Thoracic aorta (tissue), 2 donors: ENCODE data around the gene CEACAM1. TPM values are rescaled to one million over a fixed set of nuclear protein-coding genes. Genes with fewer than 3 reads are reported as not detected.

Experiments
- ATAC-seq: fragments of 150-250 bp; one replicate; pipeline ENCODE4 v1.8.0; 2017; ENCODE audit warnings: low read depth; ENCODE audit not compliant: insufficient number of reproducible peaks, low FRiP score
- DNase-seq: peaks from one replicate; pipeline ENCODE4 v3.0.0-alpha.2; 2020; ENCODE audit warnings: low spot score
- H3K27ac ChIP-seq, 2 donors: fragments of 200-600 bp; sonication (generic); 1 replicate in 1 of 2; 2 replicates in 1 of 2; pipeline ENCODE4 v1.5.1; 2016; ENCODE audit warnings: mild to moderate bottlenecking in 2 of 2, moderate library complexity in 2 of 2
- H3K27me3 ChIP-seq: fragments of 200-600 bp; sonication (generic); replicated peaks from 2 replicates; pipeline ENCODE4 v1.6.0; 2016; ENCODE audit warnings: mild to moderate bottlenecking; ENCODE audit not compliant: insufficient read depth
- H3K36me3 ChIP-seq: fragments of 200-600 bp; sonication (generic); one replicate; pipeline ENCODE4 v1.5.1; 2016
- H3K4me1 ChIP-seq, 2 donors: fragments of 200-600 bp; sonication (generic); 1 replicate in 1 of 2; 2 replicates in 1 of 2; pipeline versions ENCODE4 v1.5.1 to v1.6.0; 2016; ENCODE audit warnings: low read depth in 2 of 2, mild to moderate bottlenecking in 1 of 2; ENCODE audit not compliant: control insufficient read depth in 1 of 2
- H3K4me3 ChIP-seq: fragments of 200-600 bp; sonication (generic); 2 replicates; pipeline ENCODE4 v1.5.1; 2016; ENCODE audit warnings: mild to moderate bottlenecking
- H3K9me3 ChIP-seq: fragments of 200-600 bp; sonication (generic); 2 replicates; pipeline ENCODE4 v1.5.1; 2016
- total RNA-seq, 2 donors: library from RNA; depleted of rRNA; stranded (reverse); fragments of >200 nt; gene quantifications; one replicate each; pipeline versions ENCODE4 v1.1.0 to v1.2.3, GENCODE V29; 2016
- TF ChIP-seq, protein P1 (sequence below): fragments of 200-600 bp; sonication (generic); IDR thresholded peaks from one replicate; pipeline ENCODE4 v1.5.1; 2019; ENCODE audit warnings: antibody characterized with exemption

The CEACAM1 gene
- total RNA-seq, 2 donors from 2014 or later, result 2.2 to 4.6 TPM

GRCh38 chr19:42459926-42460325 is 68.4 kb downstream of the CEACAM1 start:
- no peaks in the 10 kb centered on the region for H3K9me3 ChIP-seq
- no peaks in the 10 kb centered on the region for H3K4me1 ChIP-seq
- H3K36me3 ChIP-seq, result no peaks in the 10 kb centered on the region
- DNase-seq (no peak), ATAC-seq (no peak)
- TF ChIP-seq, protein P1, sequence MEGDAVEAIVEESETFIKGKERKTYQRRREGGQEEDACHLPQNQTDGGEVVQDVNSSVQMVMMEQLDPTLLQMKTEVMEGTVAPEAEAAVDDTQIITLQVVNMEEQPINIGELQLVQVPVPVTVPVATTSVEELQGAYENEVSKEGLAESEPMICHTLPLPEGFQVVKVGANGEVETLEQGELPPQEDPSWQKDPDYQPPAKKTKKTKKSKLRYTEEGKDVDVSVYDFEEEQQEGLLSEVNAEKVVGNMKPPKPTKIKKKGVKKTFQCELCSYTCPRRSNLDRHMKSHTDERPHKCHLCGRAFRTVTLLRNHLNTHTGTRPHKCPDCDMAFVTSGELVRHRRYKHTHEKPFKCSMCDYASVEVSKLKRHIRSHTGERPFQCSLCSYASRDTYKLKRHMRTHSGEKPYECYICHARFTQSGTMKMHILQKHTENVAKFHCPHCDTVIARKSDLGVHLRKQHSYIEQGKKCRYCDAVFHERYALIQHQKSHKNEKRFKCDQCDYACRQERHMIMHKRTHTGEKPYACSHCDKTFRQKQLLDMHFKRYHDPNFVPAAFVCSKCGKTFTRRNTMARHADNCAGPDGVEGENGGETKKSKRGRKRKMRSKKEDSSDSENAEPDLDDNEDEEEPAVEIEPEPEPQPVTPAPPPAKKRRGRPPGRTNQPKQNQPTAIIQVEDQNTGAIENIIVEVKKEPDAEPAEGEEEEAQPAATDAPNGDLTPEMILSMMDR, result no peak
- no peak overlapping the region for H3K4me3 ChIP-seq
- H3K27me3 ChIP-seq, result no peaks in the 10 kb centered on the region
- no peak overlapping the region for H3K27ac ChIP-seq

Other genes starting within 250 kb of the CEACAM1 start
- gene PRR19, start 226.3 kb downstream of the CEACAM1 start, total RNA-seq, result not detected
- 1 to 10 TPM in 1 of 2 donors, not detected in 1; 1.8 TPM for gene PAFAH1B3, start 225.9 kb downstream of the CEACAM1 start, total RNA-seq
- not detected for gene TMEM145, start 215.2 kb downstream of the CEACAM1 start, total RNA-seq
- 10 to 100 TPM; 19.5 to 24.4 TPM for gene MEGF8, start 202.8 kb downstream of the CEACAM1 start, total RNA-seq
- not detected for gene CNFN, start 138.2 kb downstream of the CEACAM1 start, total RNA-seq
- gene LIPE, start 101.1 kb downstream of the CEACAM1 start, total RNA-seq, result 1 to 10 TPM; 4.5 to 7.3 TPM
- gene CXCL17, start 85.5 kb downstream of the CEACAM1 start, total RNA-seq, result 1 to 10 TPM in 1 of 2 donors, not detected in 1; 1.6 TPM
- not detected for gene CEACAM8, start 66.4 kb upstream of the CEACAM1 start, total RNA-seq
- gene PSG3, start 212.0 kb upstream of the CEACAM1 start, total RNA-seq, result not detected
- gene PSG8, start 237.2 kb upstream of the CEACAM1 start, total RNA-seq, result not detected